ENCODE data around the gene ZNF12.
"Not testable (repeated sequence)": the region's sequence is repeated elsewhere in the genome, so short reads cannot be mapped to it uniquely, and the experiment has no call there.

Gene ZNF12

GRCh38 chr7:6691609-6692106, 15.1 kb downstream of the ZNF12 start:
- no peak for DNase-seq (ENCODE audit: low spot score)

GRCh38 chr7:6691103-6691502, 15.6 kb downstream of the ZNF12 start:
- no peak for DNase-seq (ENCODE audit: low spot score)

GRCh38 chr7:6680146-6680545, 26.6 kb downstream of the ZNF12 start:
- no peak for DNase-seq (ENCODE audit: low spot score)

DNA sequence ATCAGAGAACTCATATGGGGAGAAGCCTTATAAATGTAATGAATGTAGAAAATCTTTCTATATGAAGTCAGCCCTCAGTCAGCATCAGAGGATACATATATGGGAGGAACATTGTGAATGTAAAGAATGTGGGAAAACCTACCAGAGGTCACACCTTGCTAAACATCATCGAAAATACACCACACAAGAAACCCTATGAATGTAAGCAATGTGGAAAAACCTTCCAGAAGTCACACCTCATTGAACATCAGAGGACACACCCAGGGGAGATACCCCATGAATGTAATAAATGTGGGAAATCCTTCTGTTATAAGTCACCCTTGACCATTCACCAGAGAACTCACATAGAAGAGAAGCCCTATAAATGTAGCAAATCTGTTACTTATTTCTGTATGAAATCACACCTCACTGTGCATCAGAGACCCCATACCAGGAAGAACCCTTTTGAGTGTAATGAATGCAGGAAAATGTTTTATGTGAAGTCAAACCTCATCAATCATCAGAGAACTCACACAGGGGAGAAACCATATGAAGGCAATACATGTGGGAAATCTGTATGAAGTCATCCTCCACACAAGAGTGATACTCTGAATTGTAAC, 30.8 kb downstream of the ZNF12 start:
- no peak for DNase-seq (ENCODE audit: low spot score)

- DNase-seq (ENCODE audit: low spot score): not testable (repeated sequence)
Measured at GRCh38 chr7:6670851-6671250, 35.9 kb downstream of the ZNF12 start.

DNA sequence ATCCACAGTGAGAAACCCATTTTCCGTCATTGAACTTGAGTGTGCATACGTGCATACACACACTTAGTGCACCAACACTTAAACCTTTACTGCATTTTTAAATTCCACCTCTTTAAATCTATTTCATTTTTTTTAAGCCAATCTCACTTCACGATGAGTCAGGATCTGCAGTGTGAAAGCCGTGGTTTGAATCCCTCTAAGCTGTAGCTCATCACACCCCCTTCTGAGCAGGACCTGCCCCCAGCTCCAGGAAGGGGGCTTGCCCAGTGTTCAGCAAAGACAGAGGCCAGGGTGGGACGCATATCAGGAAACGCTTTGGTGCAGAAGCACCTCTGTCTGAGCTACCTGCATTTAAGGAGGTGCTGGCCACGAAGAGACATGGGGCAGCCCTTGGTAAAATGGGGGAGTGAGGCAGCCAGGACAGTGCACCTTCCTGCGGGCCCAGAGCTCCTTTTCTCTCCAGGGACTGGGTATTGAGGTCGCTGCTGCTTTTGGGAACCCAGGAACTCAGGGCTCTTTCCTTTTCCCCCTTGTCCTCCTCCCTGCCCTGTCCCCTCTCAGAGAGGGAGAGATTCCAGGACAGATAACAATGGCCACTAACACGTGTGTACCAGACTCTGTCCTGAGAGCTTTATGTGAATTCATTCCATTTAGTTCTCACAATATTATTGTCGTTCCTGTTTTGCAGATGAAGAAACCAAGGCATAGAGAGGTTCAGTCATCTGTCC, 48.0 kb downstream of the ZNF12 start:
- DNase-seq (ENCODE audit: low spot score): no peak

GRCh38 chr7:6656413-6656812, 50.3 kb downstream of the ZNF12 start:
- DNase-seq (ENCODE audit: low spot score): no peak

DNA sequence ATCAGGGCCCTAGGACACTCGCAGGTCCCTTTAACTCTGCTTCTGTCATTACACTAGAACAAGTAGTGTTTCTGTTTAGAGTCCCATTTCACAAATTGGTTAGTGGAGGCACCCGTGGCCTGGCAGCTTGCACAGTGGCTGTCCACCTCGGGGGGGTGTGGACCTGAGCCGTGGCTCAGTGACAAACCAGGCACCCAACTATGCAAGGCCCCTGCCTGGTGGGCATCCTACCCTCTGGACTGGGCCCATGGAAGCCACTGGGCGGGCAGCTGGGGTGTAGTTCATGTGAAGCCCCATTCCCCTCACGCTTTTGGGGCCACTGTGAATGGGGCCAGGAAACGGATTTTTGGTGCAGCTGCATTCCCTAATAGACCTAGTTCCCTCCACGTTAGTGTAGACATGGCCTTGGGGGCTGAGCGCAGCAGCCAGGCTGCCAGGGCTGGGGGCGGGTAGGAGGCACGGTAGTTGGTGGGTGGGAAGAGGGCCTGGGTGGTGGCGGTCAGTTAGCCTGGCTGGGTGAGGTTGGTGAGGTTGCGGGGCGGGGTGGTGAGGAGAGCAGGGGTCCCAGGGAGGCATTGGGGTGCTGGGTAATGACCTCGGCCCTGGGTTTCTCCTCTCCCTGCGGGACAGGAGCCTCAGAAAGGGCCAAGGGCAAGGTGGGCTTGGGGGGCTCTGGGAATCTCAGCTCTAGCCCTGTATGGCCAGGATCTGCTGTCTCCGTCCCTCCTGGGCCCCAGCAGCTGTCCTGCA, 50.9 kb downstream of the ZNF12 start:
- no peak for DNase-seq (ENCODE audit: low spot score)

GRCh38 chr7:6654842-6655610, 51.7 kb downstream of the ZNF12 start:
- no peak for DNase-seq (ENCODE audit: low spot score)

DNA sequence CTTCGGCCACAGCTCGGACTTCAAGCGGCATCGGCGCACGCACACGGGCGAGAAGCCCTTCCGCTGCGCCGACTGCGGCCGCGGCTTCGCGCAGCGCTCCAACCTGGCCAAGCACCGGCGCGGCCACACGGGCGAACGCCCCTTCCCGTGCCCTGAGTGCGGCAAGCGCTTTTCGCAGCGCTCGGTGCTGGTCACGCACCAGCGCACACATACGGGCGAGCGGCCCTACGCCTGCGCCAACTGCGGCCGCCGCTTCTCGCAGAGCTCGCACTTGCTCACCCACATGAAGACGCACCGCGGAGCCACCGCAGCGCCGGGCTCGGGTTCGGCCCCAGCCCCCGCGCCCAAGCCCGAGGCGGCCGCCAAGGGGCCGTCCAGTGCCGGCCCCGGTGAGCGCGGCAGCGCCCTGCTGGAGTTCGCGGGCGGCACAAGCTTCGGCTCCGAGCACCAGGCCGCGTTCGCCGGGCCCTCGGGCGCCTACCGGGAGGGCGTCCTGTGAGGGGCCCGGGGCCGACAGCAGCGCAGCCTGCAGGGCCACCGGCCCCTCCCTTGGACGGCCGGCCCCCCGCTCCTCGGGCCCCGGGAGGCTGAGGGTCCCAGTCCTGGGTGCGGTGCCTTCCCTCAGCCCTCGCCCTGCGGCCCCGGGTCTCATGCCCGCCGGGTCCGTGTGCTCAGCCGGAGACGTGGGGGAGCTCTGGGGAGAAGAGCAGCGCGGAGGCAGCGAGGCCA, 52.5 kb downstream of the ZNF12 start:
- no peak for DNase-seq (ENCODE audit: low spot score)

DNA sequence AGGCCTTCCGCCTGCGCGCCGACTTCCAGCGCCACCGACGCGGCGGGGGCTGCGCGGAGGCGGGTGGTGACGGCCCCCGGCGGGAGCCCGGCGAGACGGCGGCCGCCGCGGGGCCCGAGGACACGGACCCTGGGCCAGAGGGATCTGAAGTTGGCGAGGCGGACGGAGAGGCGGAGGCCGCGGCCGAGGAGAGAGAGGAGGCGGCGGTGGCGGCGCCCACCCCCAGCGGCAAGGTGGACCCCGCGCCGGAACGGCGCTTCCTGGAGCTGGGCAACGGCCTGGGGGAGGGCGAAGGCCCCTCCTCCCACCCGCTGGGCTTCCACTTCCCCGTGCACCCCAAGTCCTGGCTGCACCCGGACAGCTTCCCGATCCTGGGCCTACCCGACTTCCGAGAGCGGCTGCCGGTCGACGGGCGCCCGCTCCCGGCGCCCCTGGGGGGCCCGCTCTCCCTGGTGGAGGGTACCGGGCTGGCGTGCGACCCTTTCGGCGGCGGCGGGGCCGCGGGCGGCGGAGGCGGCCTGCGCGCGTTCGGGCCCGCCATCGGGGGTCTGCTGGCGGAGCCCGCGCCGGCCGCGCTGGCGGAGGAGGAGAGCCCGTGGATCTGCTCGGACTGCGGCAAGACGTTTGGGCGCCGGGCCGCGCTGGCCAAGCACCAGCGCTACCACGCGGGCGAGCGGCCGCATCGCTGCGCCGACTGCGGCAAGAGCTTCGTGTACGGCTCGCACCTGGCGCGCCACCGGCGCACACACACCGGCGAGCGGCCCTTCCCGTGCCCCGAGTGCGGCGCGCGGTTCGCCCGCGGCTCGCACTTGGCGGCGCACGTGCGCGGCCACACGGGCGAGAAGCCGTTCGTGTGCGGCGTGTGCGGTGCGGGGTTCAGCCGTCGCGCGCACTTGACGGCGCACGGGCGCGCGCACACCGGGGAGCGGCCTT, 53.4 kb downstream of the ZNF12 start:
- DNase-seq (ENCODE audit: low spot score): no peak

GRCh38 chr7:6652446-6653011, 54.2 kb downstream of the ZNF12 start:
- no peak for DNase-seq (ENCODE audit: low spot score)

DNA sequence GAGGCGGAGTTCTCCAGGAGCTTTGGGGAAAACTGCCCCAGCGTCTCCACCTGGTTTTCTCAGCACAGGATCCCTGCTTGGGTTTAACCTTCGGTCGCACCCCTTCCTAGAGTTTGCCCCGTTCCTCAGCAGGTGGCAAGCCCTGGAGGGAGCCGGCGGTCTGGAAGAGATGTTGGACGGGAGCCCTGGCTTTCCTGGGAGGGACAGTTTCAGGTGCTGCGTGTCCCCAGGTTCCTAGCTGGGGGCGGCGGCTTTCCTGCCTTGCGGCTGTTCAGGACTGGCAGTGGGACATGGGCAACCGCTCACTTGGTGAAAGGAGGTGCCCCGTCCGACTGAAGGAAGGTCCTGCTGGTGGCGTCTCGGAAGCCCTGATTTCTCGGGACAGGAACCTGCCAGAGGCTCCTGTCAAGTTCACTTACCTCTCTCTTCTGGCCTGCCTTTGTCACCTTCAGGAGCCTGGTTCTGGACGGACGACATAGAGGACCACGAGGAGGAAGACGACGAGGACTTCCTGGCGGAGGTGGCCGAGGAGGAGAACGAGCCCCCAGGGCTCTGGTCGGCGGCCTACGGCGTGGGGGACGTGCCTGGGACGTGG, 54.8 kb downstream of the ZNF12 start:
- no peak for DNase-seq (ENCODE audit: low spot score)

DNA sequence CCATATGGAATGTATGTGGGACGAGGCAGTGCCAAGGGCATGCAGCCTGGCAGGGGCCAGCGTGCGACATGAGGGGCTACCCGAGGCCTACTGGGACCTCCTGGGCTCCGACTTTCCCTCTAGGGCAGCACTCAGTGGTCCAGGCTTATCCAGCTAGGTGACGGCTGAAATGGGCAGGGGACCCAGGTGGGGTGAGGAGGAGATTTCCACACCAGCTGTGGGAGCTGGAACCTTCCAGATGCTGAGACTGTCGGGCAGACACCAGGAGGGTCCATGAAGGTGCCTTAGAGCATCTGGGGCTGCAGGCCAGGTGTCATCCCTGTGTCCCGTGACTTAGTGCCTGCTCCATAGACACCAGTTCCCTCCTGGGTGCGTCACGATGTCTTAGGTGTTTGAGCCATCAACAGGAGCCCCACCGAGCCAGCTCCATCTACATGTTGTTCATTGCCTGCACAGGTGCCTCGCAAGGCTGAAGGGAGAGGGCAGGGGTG, 56.2 kb downstream of the ZNF12 start:
- no peak for DNase-seq (ENCODE audit: low spot score)

DNA sequence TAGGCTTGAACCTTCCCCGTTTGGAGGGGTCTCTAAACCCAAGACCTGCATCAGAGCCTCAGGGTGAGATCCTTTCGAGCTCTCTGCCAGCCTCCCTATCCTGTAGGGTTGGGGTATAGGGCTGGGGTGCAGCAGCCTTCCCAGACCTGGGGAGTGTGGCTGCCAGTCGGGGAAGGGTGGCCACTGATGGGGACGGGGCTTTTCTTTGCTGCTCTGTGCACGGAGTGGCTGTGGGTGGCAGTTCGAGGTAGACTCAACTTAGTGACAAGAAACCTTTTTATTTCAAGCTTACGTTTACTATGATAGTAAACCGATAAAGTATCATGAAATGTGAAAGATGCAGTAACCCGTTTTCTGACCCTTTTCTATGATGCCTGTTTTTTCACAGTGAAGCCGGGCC, 56.7 kb downstream of the ZNF12 start:
- DNase-seq (ENCODE audit: low spot score): no peak

GRCh38 chr7:6649241-6649961, 57.3 kb downstream of the ZNF12 start:
- no peak for DNase-seq (ENCODE audit: low spot score)

DNA sequence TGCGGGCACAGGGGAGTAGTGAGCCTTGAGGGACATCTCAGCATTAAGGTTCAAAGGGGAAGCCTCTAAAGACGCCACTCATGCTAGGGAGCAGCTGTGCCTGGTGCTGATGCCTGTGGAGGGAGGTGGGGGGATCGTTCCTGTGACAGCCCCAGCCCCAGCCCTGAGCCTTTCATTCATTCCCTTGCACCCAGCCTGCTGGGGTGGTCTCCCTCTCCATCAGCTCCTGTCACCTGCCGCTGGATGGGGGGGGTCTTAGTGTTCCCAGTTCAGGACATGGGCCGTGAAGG, 58.0 kb downstream of the ZNF12 start:
- no peak for DNase-seq (ENCODE audit: low spot score)

- DNase-seq (ENCODE audit: low spot score): no peak
Measured at GRCh38 chr7:6648066-6648814, 58.5 kb downstream of the ZNF12 start.
